CD4-positive, alpha-beta T cell treated with Interleukin-6 at 100 ng/mL for 8 hours (primary cell): ENCODE results near the gene FXYD6.

Experiments
- DNase-seq: peaks from one replicate; pipeline ENCODE4 v3.0.0-alpha.2; 2020; ENCODE audit warnings: mixed read lengths, low spot score

The FXYD6 gene

GRCh38 chr11:117792992-117793391, 83.5 kb downstream of the FXYD6 start:
- DNase-seq: no peak

- no peak for DNase-seq
Observed at GRCh38 chr11:117792241-117792640, 84.2 kb downstream of the FXYD6 start.

GRCh38 chr11:117790279-117790678, 86.2 kb downstream of the FXYD6 start:
- DNase-seq: no peak

GRCh38 chr11:117789241-117789640, 87.2 kb downstream of the FXYD6 start:
- DNase-seq: no peak
